Liver (tissue), 3 donors: ENCODE results near the gene PTPRH.

ENCODE experiments used
- CTCF ChIP-seq: fragments of 150-350 bp; IDR thresholded peaks from 2 replicates; pipeline ENCODE4 v1.5.1; 2017; ENCODE audit warnings: improper control_type of control experiment, low read depth, low read length; ENCODE audit not compliant: missing input control
- MAX ChIP-seq: IDR thresholded peaks from 2 replicates; pipeline ENCODE4 v1.6.1; 2016; ENCODE audit warnings: antibody characterized with exemption
- NR2F2 ChIP-seq: IDR thresholded peaks from 2 replicates; pipeline ENCODE4 v1.6.1; 2016; ENCODE audit warnings: antibody characterized with exemption
- RAD21 ChIP-seq, 2 donors: IDR thresholded peaks; 2 replicates each; pipeline ENCODE4 v1.6.1; 2016; ENCODE audit warnings: antibody characterized with exemption in 2 of 2, mild to moderate bottlenecking in 2 of 2
- donor health status: healthy.
- donor health status: healthy.

GRCh38 chr19:55152017-55152416, 57.3 kb downstream of the PTPRH start:
- TF ChIP-seq CTCF (no peak), NR2F2 (no peak), RAD21 (IDR thresholded peaks at IDR 0.05) (no peak), MAX (no peak)
